Ammon's horn (tissue), 1 donor: ENCODE measurements around the gene ELMO1.

Experiments
- DNase-seq: peaks from one replicate; pipeline ENCODE4 v3.0.0-alpha.2; 2016; ENCODE audit warnings: low spot score

ELMO1 gene

DNA sequence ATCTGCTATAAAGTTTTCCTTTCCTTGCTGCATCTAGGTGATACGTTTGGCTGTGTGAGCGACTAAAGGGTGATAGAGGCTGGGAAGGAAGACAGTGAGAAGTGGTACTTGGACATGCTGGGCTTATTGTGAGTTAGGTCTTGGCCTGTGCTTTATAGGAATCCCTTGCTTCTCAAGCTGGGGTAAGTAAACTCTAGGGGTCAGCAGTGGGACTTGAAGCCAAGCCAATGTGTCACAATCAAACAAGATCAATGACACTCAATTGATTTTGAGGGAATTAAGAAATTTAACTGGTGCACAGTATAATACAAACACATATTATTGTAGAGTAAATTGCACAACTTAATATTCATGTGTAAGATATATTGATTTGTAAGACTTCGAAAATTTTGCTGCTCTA is 568.6 kb downstream of the ELMO1 start:
- DNase-seq: no peak

DNA sequence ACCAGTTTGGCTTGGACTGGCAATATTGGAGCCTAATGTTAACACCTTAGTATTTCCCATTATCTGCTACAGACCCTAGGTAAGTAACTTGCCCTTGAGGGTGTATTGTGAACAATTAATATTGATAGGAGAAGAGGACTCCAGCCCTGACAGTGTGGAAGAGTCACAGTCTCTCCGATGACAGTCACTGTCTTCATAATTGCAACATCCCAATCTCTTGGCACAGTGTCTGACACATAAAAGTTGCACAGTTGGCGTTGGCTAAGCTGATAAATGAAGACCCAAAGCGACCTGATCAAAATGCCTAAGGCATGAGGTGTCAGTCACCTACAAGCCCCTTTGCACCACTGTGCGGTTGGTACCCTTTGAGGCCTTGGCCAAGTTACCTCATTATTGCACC is 569.6 kb downstream of the ELMO1 start:
- no peak for DNase-seq

DNA sequence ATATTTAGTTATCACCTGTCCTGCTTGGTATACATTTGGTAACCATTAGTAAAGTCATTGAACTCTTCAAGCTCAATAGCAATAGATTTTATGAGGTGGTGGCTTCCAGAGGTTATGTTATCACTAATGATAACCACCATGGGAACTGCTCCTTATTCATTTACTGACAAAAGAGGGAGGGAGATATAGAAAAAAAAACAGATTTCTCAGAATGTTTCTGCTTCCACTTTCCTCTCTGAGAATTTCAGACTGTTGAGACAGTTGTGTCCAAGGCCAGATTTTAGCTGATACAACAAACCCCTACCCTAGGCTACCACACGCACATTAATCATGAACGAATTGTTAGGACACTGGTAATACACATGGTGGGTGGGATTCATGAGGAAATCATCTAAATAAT is 570.4 kb downstream of the ELMO1 start:
- DNase-seq: no peak

DNA sequence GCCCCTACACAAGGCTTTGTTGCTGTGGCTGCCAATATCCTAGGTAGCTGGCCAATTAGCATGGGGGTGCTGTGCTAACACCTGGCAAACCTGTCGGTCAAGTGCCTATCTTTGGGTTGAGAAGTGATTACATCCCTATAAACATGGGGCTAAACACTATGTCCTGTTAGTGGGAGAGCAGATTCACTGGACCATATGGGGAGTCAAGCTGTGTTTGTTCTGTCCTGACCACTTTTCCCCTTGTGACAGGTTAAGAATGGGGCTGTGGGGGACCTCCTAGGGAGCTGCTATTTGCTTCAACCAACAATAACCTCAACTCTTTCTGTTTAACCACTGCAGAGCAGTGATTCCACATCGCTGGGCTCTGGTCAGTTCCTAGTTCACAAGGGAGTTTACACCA is 572.9 kb downstream of the ELMO1 start:
- no peak for DNase-seq

DNA sequence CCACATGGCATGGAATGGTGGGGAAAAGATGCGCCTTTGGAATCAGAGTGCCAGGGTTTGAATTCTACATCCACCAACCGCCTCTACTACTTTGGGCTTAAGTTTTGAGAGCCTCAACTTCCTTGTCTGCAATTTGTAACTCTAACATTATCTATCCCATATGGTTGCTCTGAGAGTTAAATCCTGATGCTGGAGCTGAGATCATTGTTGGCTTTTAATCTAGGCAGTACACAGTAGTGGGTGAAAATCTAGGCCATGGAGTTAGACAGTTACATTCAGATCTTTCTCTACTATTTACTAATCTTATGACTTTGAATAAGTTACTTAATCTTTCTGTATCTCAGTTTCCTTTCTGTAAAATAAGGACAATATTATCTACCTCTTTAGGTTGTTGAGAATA is 574.6 kb downstream of the ELMO1 start:
- DNase-seq: no peak

DNA sequence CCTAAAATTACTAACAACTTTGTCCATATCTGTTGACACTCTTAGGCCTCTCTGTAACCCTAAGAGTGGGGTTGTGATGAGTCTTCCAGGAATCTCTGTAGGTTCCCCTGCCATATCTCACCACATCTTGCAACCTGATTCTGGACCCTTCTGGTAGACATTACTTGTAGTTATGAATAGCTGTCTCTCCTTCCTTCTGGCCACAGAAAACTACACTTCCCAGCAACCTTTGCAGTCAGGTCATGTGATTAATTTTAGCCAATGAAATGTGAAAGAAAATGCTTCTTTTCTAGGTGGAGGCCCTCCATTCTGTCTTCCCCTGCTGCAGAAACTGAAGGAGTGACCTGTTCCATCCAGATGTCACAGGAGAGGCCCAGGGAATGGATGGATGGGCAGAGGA is 576.8 kb downstream of the ELMO1 start:
- no peak for DNase-seq

DNA sequence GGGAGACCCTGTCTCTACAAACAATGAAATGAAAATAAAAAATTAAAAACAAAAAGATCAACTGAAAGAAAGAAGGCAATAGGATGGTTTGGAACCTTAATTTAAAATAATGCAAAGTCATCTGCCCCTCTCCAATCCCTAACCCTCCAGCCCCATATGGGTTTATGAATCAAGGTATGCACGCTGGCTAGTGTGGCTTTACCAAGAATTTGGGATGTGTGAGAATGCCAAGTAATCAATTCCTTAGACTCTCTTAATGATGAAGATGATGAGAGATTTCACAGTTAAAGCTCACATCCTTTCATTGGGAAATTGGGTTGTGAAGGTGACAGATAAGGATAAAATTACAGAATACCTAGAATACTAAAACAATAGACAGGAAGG is 577.3 kb downstream of the ELMO1 start:
- no peak for DNase-seq

DNA sequence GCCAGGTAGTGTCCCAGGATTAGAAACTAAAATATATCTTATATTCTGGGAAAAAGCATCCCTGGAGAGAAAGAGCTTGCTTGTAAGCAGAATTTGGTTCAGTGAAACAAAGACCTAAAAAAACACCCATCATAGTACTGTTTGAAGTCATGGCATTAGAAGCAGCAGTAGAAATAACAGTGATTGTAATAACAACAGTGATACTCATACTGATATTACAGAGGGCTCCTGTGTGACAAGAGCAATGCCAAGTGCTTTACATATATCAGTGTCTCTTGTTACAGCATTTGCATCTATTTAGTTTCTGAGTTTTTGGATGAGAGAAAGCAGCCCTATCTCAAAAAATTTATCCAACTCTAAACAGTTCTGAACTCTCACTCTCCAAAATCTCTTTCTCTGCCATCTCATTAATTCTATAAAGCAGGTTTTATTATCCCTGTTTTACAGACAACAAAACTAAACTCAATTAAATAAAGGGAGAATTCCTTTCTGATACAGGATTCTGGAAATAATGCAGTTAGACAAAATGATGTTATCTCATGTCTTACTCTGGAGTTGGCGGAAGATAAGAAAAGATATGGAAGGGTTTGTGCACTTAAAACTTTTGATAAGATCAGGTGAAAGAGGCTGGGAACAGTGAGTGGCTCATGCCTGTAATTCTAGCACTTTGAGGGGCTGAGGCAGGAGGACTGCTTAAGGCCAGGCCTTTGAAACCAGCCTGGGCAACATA is 577.9 kb downstream of the ELMO1 start:
- DNase-seq: no peak

DNA sequence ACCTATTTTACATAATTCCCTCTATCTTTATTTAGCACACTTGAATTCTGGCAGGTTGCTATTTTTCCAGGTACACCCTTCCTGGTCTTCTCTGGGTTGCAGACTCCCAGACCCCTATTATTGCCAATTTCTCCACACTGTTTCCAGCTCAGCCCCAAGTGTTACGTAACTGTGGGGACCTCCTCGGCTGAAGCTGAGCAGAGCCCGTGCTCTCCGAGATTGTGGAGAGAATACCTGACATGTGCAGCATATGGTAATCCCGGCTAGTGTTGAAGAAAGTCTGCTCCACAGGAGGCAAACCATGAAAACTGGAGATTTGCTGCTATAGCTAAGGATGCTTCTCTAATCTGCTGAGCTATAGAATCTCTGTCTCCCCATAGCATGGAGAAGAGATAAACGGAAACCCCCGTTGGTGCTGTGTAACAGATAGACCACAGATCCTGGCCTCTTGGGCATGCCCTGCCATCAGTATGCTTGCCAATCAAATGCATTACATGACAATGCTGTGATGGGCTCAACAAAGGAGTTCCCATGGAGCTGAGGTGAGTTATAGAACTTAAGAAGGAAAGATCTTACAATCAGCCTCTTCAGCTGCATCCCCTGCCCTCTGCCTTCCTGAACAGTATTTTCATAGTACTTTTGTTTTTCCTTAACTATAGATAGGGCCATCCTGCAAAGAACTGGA is 579.8 kb downstream of the ELMO1 start:
- DNase-seq: no peak

DNA sequence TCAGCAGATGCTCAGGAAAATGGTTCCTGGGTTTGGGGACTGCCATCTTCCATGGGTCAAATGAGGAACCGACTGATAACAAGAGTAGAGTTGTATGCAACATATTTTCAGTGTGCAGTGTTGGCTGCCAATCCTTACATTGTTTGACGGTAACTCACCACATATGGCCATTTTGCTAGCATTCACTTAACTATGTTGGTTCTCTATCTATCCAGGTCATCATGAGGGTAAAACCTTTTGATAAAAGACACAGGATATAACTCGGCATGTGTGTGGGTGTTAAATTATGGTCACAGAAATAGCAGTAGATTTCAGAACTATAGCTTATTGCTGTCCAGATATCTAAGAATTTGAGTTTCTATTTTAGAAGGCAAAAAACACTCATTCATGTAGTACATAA is 583.6 kb downstream of the ELMO1 start:
- no peak for DNase-seq

DNA sequence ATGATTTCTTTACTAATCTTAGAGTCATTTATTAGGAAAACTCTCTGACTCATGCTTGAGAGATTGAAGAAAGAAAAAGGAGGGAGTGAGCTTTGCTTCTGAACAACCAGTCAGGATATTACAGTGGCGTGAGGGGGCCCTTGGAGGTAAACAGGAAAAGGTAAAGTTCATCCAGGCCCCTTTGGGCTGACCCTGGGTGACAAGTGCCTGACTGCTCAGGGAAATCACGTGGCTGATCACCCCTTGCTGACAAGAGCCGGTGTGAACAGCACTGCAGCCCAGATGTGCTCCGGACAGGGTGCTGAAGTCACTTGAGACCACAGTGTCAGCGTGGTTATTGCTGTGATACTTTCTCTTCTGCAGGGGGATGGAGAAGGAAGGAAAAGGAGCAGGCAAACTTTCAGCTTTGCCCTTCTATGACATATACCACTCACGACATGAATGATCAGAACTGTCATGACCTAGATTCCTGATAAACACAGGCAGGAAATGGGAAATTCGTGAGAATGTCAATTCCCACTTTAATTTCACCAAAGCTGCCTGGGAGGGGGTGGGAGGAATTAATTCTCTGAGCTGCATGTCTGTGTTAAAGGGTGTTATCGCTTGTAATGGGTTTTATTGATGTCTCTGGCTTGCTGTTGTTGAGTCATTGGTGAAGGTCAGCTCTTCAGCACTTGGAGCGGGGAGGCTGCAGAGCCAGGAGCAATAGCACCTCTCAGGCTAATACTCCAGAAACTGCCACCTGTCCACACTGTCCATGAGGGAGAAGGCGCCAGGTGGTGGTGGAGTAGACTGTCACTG is 584.6 kb downstream of the ELMO1 start:
- DNase-seq: no peak

DNA sequence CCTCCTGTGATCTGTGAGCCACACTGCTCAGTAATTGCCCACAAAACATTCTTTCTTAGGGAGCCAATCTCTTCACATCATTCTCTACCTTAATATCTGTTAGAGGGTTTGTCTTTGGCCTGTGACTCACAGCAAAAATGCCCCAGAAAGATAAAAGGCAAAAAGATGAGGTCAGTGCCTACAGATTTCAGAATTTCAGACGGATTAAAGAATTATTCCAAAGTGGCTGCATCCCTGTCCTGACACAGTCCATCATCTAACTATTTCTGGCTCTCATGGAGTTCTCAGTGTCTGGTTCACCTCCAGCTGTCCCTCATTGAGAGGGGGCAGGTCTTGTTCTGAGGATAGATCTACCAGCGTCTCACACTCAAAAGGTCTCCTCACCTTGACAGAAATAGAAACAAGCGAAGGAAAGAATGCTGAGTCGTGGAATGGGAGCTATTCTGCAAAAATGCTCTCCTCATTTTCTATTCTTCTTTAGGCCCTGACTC is 585.8 kb downstream of the ELMO1 start:
- no peak for DNase-seq

DNA sequence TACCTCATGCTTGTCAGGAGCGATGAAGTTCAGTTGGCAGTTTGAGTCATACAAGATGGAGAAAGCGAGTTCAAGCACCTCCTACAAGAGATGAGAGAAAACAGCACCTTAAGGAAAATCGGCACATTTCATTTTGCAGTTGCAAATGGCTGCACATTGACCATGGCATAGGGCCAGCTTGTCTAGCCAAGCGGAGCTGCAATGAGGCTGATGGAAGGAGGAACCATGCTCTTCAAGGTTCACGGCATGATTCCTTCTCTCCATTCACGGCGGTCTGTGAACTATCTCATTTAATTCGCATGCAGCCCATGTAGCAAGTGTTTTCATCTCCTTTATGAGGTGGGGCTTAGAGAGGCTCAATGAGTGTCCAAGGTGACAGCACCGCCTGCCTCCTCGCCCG is 587.0 kb downstream of the ELMO1 start:
- DNase-seq: no peak

DNA sequence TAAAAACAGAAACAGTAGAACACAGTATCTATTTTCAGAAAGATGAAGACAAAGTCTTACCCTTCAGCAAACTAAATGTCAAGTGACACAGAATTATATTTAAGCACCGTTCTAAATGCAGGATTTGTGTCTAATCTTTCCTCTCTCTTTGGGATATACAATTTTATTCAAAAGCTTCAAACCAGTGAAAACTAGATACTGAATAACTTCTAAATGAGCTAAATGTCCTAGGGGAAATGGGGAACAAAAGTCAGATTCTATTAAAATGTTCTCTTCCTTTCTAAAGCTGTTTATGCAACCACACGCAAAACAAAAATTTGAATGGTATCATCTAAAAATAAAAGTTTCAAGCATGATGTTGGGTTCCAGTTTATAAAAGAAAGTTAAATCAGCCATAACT is 588.0 kb downstream of the ELMO1 start:
- no peak for DNase-seq

DNA sequence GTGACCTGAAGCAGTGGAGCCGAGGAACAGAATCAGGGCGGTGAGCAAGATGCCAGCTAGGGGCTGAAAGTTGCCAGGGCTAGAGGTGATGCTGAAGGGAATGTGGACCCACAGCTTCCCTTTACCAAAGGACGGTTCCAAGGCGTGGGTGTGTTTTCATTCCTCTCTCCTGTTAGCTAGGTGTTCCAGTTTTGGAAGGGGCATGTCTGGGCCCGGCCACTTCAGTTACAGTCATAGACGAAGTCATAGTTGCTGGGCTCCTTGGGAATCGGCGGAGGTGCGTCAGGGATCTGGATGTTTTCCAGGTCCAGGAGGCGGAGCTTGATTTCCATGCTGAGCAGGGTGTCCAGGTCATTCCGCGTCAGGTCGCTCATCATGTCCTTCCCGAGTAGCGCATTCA is 593.3 kb downstream of the ELMO1 start:
- DNase-seq: no peak

DNA sequence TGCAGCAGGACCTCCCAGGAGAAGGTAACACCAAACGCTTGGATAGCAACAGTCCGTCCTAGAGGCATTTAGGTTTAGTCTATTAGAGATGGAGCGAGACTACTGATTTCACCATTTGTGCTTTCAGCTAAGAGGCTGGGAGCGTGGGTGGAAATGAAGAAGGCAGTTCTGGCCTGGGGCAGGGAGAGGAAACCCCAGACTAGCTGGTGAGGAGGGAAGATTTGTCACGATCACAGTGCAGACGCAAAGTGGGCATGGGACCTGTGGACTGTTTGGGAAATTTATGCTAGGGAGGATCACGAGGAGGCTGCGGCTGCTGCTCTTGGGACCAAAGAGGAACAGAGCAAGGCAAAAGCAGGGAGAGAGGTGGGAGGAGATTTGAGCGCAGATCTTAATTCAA is 594.0 kb downstream of the ELMO1 start:
- no peak for DNase-seq

DNA sequence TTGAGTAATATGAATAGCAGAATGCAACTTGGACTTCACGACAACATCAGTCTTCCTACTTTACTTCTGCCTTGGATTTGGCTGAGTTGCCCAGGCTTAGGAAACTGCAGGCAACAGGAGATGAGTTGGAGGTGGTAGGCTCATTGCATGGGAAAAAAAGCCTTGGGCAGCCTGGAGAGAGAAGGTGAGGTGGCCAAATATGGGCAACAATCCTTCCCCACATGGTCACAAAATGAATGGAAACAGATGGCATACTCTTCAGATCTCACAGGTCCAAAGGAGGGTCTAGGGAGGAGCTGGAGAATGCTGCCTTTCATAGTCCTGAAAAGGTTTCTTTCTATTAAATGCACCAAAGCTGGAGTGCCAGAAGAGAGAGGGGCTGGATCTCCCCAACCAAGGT is 595.7 kb downstream of the ELMO1 start:
- no peak for DNase-seq

DNA sequence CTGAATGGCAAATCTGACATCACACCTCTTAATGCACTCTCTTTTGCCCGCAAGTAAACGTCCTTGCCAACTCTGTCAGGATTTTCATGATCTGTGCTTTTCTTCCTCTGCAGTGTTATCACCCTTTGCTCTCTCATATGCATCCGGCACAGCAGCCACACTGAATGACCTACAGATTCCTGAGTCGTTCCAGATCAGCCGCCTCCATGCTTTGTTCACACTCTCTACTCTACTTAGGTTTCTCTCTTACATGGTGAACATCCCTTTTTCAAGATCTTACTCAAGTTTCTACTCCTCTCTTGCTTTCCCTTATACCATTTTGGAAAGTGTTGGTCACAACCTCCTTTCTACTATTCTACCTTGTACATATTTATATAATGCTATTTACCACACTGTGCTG is 596.6 kb downstream of the ELMO1 start:
- no peak for DNase-seq

DNA sequence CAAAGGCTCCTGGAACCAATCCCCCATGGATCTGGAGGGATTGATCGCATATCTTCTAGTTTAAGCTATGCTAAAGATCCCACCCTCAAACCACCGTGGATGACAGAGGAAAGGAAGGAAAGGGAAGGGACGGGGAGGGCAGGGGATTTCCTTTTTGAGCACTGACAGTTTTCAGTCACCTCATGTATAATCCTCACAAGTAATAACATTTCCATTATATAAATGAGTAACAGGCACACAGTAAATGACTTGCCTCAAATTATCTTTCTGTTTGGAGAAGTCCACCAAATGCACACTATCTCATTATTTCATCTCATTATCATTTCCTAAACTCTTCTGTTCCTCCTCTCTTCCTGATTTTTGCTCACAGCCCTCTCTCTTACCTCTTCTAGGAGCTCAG is 597.3 kb downstream of the ELMO1 start:
- no peak for DNase-seq

DNA sequence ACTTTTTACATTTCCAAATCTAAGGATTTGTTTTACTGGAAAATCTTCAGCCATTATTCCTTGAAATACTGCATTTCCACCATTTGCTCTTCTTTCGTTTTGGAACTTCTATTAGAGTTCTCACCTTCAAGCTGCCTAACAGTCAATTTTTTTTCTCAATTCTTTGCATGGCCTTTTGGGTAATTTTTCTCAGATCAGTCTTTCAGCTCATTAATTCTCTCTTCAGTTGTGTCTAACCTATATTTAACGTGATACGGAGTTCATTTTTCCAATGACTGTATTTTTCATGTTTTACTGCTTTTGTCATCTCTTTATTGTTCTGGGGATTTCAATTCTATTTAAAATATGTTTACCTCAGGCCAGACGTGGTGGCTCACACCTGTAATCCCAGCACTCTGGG is 600.7 kb downstream of the ELMO1 start:
- no peak for DNase-seq

DNA sequence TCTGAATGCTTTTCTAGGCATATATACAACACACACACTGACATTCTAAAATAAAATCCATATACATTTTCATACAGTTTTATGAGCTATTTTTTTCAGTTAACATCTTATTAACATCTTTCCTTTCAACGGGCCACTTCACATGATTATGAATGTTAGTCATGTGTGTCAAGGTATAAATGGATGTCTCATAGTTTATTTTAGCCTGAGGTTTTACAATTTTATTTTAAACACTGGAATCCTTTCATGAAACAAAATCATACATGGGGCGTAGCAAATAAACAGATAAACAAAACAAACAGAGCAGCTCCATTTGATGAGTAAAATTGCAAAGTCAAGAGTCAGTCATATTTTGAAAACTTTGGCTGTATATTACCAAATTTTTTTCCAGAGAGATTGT is 604.3 kb downstream of the ELMO1 start:
- DNase-seq: no peak

DNA sequence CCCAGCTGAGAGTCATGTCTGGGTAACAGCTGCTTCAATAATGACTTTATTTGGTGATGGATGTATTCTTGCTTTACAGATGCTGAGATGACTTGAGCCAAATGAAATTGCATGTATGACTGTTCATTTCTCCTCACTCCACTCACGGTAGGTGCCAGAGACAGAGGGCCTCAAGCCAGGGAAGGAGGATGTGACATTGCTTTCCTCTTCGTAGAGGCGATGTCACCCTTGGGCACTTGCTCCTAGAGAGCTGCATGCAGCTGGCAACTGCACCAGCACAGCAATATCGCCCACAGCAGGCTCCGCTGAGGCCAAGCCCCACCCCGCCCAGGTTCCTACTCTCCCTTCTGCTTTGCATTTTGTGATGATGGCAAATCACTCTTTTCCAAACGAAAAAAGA is 607.8 kb downstream of the ELMO1 start:
- DNase-seq: no peak

DNA sequence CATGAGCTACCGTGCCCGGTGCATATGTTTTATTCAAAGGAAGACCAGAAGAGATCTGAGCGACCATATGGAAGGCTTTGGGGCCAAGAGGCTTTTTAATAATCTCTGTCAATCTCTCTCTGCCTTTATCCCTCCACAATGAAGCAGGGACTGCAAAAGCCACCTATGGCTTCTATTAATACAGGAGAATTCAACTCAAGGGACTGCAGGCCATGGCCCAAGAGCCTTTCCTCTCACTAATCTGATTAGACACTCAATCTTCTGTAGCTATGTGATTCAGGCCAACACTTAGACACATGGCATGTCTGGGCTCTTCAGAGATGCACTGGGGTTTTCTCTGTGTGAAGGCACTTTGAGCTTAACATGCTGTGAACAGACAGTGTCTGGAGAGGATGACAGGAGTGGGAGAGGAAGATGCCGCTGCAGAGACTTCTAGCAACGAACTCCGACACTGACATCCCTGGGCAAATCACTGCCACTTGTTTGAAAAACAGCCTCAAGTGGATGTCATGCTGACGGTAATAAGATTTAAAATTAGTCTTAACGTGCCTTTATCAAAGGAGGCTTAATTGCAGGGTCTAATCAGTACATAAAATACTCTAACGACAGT is 609.9 kb downstream of the ELMO1 start:
- no peak for DNase-seq
